Right lobe of liver (tissue), 4 donors: ENCODE measurements around the gene DRD4.

ENCODE experiments used
- POLR2A ChIP-seq: fragments of 450-650 bp; IDR thresholded peaks from one replicate; pipeline ENCODE4 v1.6.1; 2017; ENCODE audit warnings: antibody characterized with exemption, mild to moderate bottlenecking
- TF ChIP-seq, protein P1 (sequence below), 4 donors: fragments of 200-600 bp in 3 of 4; fragments of 450-650 bp in 1 of 4; IDR thresholded peaks; one replicate each; pipeline versions ENCODE4 v1.5.1 to v1.8.0; 2016 to 2022; ENCODE audit warnings: antibody characterized with exemption in 4 of 4, mild to moderate bottlenecking in 2 of 4
- donor health status: DM: no; HTN: no; CAD: no.
- donor health status: DM: no; HTN: no; CAD: no.
- donor health status: DM: no; HTN: yes; CAD: no.

DNA sequence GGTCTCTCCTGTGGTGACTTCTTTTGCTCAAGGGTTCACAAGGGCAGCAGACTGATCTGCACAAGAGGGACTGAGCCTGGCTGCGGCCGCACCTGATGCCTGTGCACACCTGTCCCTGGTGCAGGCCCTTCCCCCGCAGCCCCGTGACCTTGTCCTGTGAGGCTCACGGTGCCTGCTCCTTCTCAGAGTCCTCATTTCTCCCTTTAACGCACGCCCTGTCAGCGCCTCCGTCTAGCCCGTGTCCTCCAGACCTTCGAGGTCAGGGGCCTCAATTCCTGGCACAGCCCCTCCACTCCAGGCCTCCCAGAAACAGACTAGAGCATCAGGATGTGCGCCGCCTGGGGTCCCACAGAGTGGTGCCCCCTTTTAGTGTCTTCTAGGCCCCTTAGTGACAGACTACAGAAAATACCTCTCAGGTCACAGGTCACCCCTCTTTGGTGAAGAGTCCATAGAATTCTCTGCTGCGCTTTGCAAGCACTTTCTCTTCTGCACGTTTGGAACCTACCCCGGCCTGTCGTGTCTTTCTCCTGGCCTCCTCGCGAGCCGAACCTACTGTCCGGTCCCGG is 1.0 kb upstream of the DRD4 start:
- TF ChIP-seq, protein P1, sequence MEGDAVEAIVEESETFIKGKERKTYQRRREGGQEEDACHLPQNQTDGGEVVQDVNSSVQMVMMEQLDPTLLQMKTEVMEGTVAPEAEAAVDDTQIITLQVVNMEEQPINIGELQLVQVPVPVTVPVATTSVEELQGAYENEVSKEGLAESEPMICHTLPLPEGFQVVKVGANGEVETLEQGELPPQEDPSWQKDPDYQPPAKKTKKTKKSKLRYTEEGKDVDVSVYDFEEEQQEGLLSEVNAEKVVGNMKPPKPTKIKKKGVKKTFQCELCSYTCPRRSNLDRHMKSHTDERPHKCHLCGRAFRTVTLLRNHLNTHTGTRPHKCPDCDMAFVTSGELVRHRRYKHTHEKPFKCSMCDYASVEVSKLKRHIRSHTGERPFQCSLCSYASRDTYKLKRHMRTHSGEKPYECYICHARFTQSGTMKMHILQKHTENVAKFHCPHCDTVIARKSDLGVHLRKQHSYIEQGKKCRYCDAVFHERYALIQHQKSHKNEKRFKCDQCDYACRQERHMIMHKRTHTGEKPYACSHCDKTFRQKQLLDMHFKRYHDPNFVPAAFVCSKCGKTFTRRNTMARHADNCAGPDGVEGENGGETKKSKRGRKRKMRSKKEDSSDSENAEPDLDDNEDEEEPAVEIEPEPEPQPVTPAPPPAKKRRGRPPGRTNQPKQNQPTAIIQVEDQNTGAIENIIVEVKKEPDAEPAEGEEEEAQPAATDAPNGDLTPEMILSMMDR (IDR thresholded peaks at IDR 0.05), result no peak
- TF ChIP-seq POLR2A, result no peak
